MM.1S (cell line): ENCODE results near the gene IER5.

ENCODE experiments used
- CTCF ChIP-seq: fragments of 300-600 bp; sonication (generic); IDR thresholded peaks from 2 replicates; pipeline ENCODE4 v1.5.1; 2016; ENCODE audit warnings: antibody characterized with exemption, low read length, mixed read lengths
- EZH2 ChIP-seq: fragments of 300-600 bp; sonication (generic); optimal IDR thresholded peaks from 2 replicates; pipeline ENCODE3; 2017; ENCODE audit warnings: low read depth, mild to moderate bottlenecking, antibody characterized with exemption, low read length, mixed read lengths
- EZH2phosphoT487 ChIP-seq: fragments of 300-600 bp; sonication (generic); IDR thresholded peaks from 2 replicates; pipeline ENCODE4 v1.6.1; 2018; ENCODE audit warnings: antibody characterized with exemption, low read length

GRCh38 chr1:181114574-181115367, 26.3 kb downstream of the IER5 start:
- TF ChIP-seq CTCF (no peak), EZH2 (no peak), EZH2phosphoT487 (no peak)
